GM06990 (cell line): ENCODE data around the gene FLCN.

Experiments
- DNase-seq: peaks from one replicate; pipeline ENCODE4 v3.0.0-alpha.2; 2011; ENCODE audit not compliant: insufficient read length; ENCODE audit errors: extremely low read depth
- H3K27me3 ChIP-seq: replicated peaks from 2 replicates; pipeline ENCODE4 v1.6.0; 2011; ENCODE audit warnings: low read length; ENCODE audit not compliant: control insufficient read depth, insufficient read depth
- H3K36me3 ChIP-seq: 2 replicates; pipeline ENCODE4 v1.5.1; 2011; ENCODE audit warnings: low read length; ENCODE audit not compliant: control insufficient read depth, insufficient read depth
- H3K4me3 ChIP-seq: replicated peaks from 2 replicates; pipeline ENCODE4 v1.5.1; 2011; ENCODE audit warnings: low read depth, mild to moderate bottlenecking, control low read depth, low read length
- TF ChIP-seq, protein P1 (sequence below): IDR thresholded peaks from 2 replicates; pipeline ENCODE4 v1.5.1; 2011; ENCODE audit warnings: low read length, control low read depth, mild to moderate bottlenecking, inconsistent platforms; ENCODE audit not compliant: insufficient read depth, poor library complexity, severe bottlenecking

The FLCN gene

GRCh38 chr17:17179371-17179827, 57.6 kb downstream of the FLCN start:
- Histone ChIP-seq H3K27me3 (no peaks in the 10 kb centered on the region), H3K4me3 (no peak overlapping the region), H3K36me3 (peaks cover 34% of the 10 kb centered on the region)
- TF ChIP-seq, protein P1, sequence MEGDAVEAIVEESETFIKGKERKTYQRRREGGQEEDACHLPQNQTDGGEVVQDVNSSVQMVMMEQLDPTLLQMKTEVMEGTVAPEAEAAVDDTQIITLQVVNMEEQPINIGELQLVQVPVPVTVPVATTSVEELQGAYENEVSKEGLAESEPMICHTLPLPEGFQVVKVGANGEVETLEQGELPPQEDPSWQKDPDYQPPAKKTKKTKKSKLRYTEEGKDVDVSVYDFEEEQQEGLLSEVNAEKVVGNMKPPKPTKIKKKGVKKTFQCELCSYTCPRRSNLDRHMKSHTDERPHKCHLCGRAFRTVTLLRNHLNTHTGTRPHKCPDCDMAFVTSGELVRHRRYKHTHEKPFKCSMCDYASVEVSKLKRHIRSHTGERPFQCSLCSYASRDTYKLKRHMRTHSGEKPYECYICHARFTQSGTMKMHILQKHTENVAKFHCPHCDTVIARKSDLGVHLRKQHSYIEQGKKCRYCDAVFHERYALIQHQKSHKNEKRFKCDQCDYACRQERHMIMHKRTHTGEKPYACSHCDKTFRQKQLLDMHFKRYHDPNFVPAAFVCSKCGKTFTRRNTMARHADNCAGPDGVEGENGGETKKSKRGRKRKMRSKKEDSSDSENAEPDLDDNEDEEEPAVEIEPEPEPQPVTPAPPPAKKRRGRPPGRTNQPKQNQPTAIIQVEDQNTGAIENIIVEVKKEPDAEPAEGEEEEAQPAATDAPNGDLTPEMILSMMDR: no peak
- DNase-seq: no peak

GRCh38 chr17:17177176-17177575, 59.8 kb downstream of the FLCN start:
- H3K36me3 ChIP-seq: peaks cover 41% of the 10 kb centered on the region
- H3K27me3 ChIP-seq: no peaks in the 10 kb centered on the region
- DNase-seq: no peak
- TF ChIP-seq, protein P1: no peak
- no peak overlapping the region for H3K4me3 ChIP-seq

- TF ChIP-seq, protein P1: no peak
- DNase-seq: no peak
- H3K4me3 ChIP-seq: no peak overlapping the region
- peaks cover 45% of the 10 kb centered on the region for H3K36me3 ChIP-seq
- H3K27me3 ChIP-seq: no peaks in the 10 kb centered on the region
These were observed 60.6 kb downstream of the FLCN start for GRCh38 chr17:17176341-17176740.

GRCh38 chr17:17175917-17176316, 61.1 kb downstream of the FLCN start:
- no peak overlapping the region for H3K4me3 ChIP-seq
- TF ChIP-seq, protein P1: no peak
- DNase-seq: no peak
- peaks cover 47% of the 10 kb centered on the region for H3K36me3 ChIP-seq
- H3K27me3 ChIP-seq: no peaks in the 10 kb centered on the region

DNA sequence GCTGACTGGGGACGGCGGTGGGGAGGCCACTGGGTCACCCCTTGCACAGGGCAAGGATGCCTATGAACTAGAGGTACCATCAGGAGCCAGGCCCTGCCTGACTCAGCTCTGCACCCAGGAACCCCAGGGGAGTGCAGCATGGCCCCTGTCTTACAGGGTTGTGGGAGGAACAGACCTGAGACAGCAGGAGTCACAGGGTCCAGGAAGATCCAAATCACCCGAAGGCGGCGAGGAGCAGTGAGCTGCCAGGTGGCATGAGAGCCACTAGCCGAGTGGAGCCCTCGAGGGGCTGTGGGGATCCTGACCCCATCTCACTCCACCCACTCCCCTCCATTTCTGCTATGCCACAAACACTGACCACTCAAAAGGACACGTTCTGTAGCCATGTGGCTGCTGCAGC, 61.6 kb downstream of the FLCN start:
- no peak overlapping the region for H3K4me3 ChIP-seq
- no peaks in the 10 kb centered on the region for H3K27me3 ChIP-seq
- TF ChIP-seq, protein P1: no peak
- no peak for DNase-seq
- H3K36me3 ChIP-seq: peaks cover 42% of the 10 kb centered on the region

DNA sequence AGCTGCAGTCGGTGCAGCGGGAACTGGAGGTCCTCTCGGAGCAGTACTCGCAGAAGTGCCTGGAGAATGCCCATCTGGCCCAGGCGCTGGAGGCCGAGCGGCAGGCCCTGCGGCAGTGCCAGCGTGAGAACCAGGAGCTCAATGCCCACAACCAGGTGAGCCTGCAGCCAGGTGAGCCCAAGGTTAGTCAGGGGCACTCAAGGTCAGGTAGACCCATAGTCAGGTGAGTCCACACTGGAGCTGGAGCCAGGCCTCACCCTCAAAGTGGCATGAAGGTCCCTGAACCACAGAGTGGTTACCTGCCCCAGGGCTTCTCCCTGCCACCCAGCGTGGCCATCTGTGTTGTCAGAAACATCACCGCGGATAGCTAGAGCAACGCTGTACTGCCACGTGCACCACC, 63.0 kb downstream of the FLCN start:
- no peaks in the 10 kb centered on the region for H3K27me3 ChIP-seq
- DNase-seq: no peak
- TF ChIP-seq, protein P1: no peak
- H3K36me3 ChIP-seq: peaks cover 44% of the 10 kb centered on the region
- H3K4me3 ChIP-seq: no peak overlapping the region
